ENCODE data around the gene VEPH1.

DNA sequence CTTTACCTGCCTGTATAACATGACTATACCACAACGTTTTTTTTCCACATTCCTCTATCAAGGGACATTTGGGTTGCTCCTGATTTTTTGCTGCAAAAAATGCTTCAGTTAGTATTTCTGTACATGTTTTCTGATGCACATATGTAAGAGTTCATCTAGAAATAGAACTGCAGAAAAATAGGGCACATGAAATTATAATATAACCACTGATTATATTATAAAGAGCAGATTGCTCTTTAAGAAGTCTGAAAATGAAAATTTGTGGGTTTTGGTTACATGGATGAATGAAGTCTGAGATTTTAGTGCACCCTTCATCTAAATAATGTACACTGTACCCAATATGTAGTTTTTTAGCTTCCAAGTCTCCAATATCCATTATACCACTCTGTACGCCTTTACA is 196.7 kb downstream of the VEPH1 start:
- TF ChIP-seq, protein P1, sequence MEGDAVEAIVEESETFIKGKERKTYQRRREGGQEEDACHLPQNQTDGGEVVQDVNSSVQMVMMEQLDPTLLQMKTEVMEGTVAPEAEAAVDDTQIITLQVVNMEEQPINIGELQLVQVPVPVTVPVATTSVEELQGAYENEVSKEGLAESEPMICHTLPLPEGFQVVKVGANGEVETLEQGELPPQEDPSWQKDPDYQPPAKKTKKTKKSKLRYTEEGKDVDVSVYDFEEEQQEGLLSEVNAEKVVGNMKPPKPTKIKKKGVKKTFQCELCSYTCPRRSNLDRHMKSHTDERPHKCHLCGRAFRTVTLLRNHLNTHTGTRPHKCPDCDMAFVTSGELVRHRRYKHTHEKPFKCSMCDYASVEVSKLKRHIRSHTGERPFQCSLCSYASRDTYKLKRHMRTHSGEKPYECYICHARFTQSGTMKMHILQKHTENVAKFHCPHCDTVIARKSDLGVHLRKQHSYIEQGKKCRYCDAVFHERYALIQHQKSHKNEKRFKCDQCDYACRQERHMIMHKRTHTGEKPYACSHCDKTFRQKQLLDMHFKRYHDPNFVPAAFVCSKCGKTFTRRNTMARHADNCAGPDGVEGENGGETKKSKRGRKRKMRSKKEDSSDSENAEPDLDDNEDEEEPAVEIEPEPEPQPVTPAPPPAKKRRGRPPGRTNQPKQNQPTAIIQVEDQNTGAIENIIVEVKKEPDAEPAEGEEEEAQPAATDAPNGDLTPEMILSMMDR (IDR thresholded peaks at IDR 0.05): no peak
- no peak for TF ChIP-seq POLR2A (IDR thresholded peaks at IDR 0.05)

Measured in testis (tissue), 2 donors.